OCI-LY1 (cell line): Measurements from ENCODE around the gene CCDC190.

ENCODE experiments used
- CTCF ChIP-seq: fragments of 200-600 bp; sonication (generic), shearing (Covaris generic); IDR thresholded peaks from 2 replicates; pipeline ENCODE4 v1.5.1; 2017; ENCODE audit warnings: mild to moderate bottlenecking, antibody characterized with exemption, low read length, moderate library complexity, mixed read lengths
- EZH2 ChIP-seq: fragments of 200-600 bp; sonication (generic), shearing (Covaris generic); IDR thresholded peaks from 2 replicates; pipeline ENCODE4 v1.8.0; 2017; ENCODE audit warnings: borderline replicate concordance, mixed run types, mild to moderate bottlenecking, antibody characterized with exemption, low read length, moderate library complexity, mixed read lengths

DNA sequence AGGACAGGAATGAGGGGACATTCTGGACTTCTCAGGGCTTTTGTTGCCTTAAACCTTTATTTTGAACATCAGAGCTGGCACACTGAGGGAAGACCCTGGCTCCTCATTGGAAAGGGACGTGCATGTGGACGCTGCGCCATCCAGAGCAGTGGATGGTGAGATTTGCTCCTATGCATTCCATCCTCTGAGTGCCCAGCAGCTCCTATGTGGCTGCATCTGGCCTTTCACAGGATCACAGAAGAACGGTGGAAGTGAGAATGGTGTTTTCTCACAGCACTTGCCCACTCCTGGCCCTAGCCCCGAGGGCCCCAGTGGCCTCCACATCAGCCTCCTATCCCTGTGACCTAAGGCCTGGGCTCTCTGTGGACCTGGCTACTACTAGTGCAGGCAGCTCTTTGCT is 20.6 kb upstream of the CCDC190 start:
- TF ChIP-seq CTCF (no peak), EZH2 (no peak)
